H1 (cell line): ENCODE data around the gene CUX1. TPM values are rescaled to one million over a fixed set of nuclear protein-coding genes. Genes with fewer than 3 reads are reported as not detected.

Experiments
- CTCF ChIA-PET: fragments of 300-600 bp; sonication (Branson Sonifier 250); formaldehyde crosslinking; loops from one replicate; lab custom pipeline; 2021; ENCODE audit not compliant: partially characterized antibody; lab: Charles Lee
- POLR2A ChIA-PET: fragments of 300-600 bp; sonication (Branson Sonifier 250); formaldehyde crosslinking; loops from one replicate; lab custom pipeline; 2021; ENCODE audit warnings: inconsistent platforms; ENCODE audit not compliant: partially characterized antibody; lab: Charles Lee
- DNase-seq, 2 experiments: peaks; one replicate each; pipeline versions ENCODE4 v3.0.0 to v3.0.0-alpha.2; 2010 to 2022; ENCODE audit warnings: low spot score in 2 of 2, low read depth in 1 of 2, mixed read lengths in 1 of 2
- FAIRE-seq: peaks from 2 replicates; lab custom pipeline; 2011; peaks lifted over from hg19 to GRCh38; lab: Jason Lieb, UNC
- H2AFZ ChIP-seq: 2 replicates; pipeline ENCODE4 v1.8.1; 2012; ENCODE audit warnings: low read length, inconsistent platforms
- H2AK5ac ChIP-seq: 2 replicates; pipeline ENCODE4 v1.6.1; 2013; ENCODE audit warnings: low read depth, low read length
- H2BK120ac ChIP-seq: replicated peaks from 2 replicates; pipeline ENCODE3; 2013; ENCODE audit warnings: low read depth, low read length, inconsistent platforms
- H2BK12ac ChIP-seq: 2 replicates; pipeline ENCODE4 v1.6.1; 2013; ENCODE audit warnings: low read depth, low read length
- H2BK15ac ChIP-seq: 2 replicates; pipeline ENCODE4 v1.6.1; 2013; ENCODE audit warnings: low read length
- H2BK20ac ChIP-seq: 2 replicates; pipeline ENCODE4 v1.6.1; 2013; ENCODE audit warnings: low read length
- H2BK5ac ChIP-seq: 2 replicates; pipeline ENCODE4 v1.6.1; 2013; ENCODE audit warnings: low read depth, low read length
- H3K14ac ChIP-seq: 2 replicates; pipeline ENCODE4 v1.6.1; 2013; ENCODE audit warnings: inconsistent platforms; ENCODE audit not compliant: insufficient read length
- H3K18ac ChIP-seq: 2 replicates; pipeline ENCODE4 v1.6.1; 2013; ENCODE audit warnings: low read length; ENCODE audit errors: extremely low read depth
- H3K23ac ChIP-seq: 2 replicates; pipeline ENCODE4 v1.6.1; 2013; ENCODE audit warnings: inconsistent platforms; ENCODE audit not compliant: insufficient read length
- H3K23me2 ChIP-seq: 2 replicates; pipeline ENCODE4 v1.6.1; 2013; ENCODE audit warnings: low read depth, low read length
- H3K27ac ChIP-seq: 2 replicates; pipeline ENCODE4 v1.6.1; 2011; ENCODE audit warnings: low read depth, low read length, inconsistent platforms
- H3K27me3 ChIP-seq, 4 experiments: replicated peaks in 1 of 4; 1 replicate in 1 of 4; 2 replicates in 3 of 4; pipeline versions ENCODE4 v1.6.1 to v1.8.1; 2011 to 2013; ENCODE audit warnings: low read length in 3 of 4, mild to moderate bottlenecking in 3 of 4, inconsistent platforms in 2 of 4, mixed read lengths in 2 of 4, moderate library complexity in 1 of 4; ENCODE audit not compliant: control insufficient read depth in 3 of 4, insufficient read depth in 3 of 4; ENCODE audit errors: extremely low read depth in 1 of 4
- H3K36me3 ChIP-seq, 4 experiments: 2 replicates each; pipeline versions ENCODE4 v1.6.1 to v1.8.1; 2011 to 2013; ENCODE audit warnings: mild to moderate bottlenecking in 4 of 4, low read length in 3 of 4, moderate library complexity in 2 of 4, control low read depth in 1 of 4, inconsistent platforms in 1 of 4; ENCODE audit not compliant: insufficient read depth in 4 of 4, control insufficient read depth in 2 of 4
- H3K4ac ChIP-seq: replicated peaks from 2 replicates; pipeline ENCODE3; 2013; ENCODE audit warnings: low read length, low read depth, mixed read lengths, inconsistent platforms; ENCODE audit not compliant: insufficient read length
- H3K4me1 ChIP-seq, 4 experiments: replicated peaks in 1 of 4; 1 replicate in 1 of 4; 2 replicates in 3 of 4; pipeline versions ENCODE4 v1.6.1 to v1.8.1; 2011 to 2013; ENCODE audit warnings: low read length in 3 of 4, inconsistent platforms in 2 of 4, mixed read lengths in 1 of 4; ENCODE audit not compliant: insufficient read depth in 4 of 4, control insufficient read depth in 3 of 4
- H3K4me2 ChIP-seq, 2 experiments: 2 replicates each; pipeline versions ENCODE4 v1.6.1 to v1.8.1; 2011 to 2013; ENCODE audit warnings: low read depth in 2 of 2, low read length in 2 of 2, control low read depth in 1 of 2, inconsistent platforms in 1 of 2, mild to moderate bottlenecking in 1 of 2; ENCODE audit not compliant: insufficient read depth in 1 of 2
- H3K4me3 ChIP-seq, 4 experiments: fragments of 200-600, 300-600 bp in 1 of 4; sonication (generic), shearing (Covaris generic), sonication (Bioruptor Twin) in 1 of 4; 2 replicates each; pipeline versions ENCODE4 v1.5.1 to v1.8.1; 2011 to 2016; ENCODE audit warnings: low read length in 4 of 4, low read depth in 3 of 4, control low read depth in 2 of 4, inconsistent platforms in 2 of 4, mild to moderate bottlenecking in 2 of 4, mixed read lengths in 1 of 4, moderate library complexity in 1 of 4; ENCODE audit not compliant: insufficient read depth in 2 of 4; ENCODE audit errors: extremely low read depth in 1 of 4
- H3K56ac ChIP-seq: replicated peaks from 2 replicates; pipeline ENCODE3; 2013; ENCODE audit warnings: low read depth, mild to moderate bottlenecking, mixed read lengths, low read length, inconsistent platforms; ENCODE audit not compliant: insufficient read length
- H3K79me1 ChIP-seq: 2 replicates; pipeline ENCODE4 v1.6.1; 2013; ENCODE audit warnings: low read depth, low read length, control low read depth
- H3K79me2 ChIP-seq, 2 experiments: 2 replicates each; pipeline versions ENCODE4 v1.6.1 to v1.8.1; 2012 to 2013; ENCODE audit warnings: low read length in 2 of 2, mild to moderate bottlenecking in 2 of 2, inconsistent platforms in 1 of 2; ENCODE audit not compliant: insufficient read depth in 2 of 2, control insufficient read depth in 1 of 2
- H3K9ac ChIP-seq, 4 experiments: replicated peaks in 1 of 4; 1 replicate in 1 of 4; 2 replicates in 3 of 4; pipeline versions ENCODE4 v1.6.1 to v1.8.1; 2011 to 2013; ENCODE audit warnings: low read depth in 3 of 4, low read length in 3 of 4, control low read depth in 2 of 4, mild to moderate bottlenecking in 2 of 4, moderate library complexity in 2 of 4, inconsistent platforms in 1 of 4; ENCODE audit errors: extremely low read depth in 1 of 4
- H3K9me3 ChIP-seq, 2 experiments: 2 replicates each; pipeline versions ENCODE4 v1.6.1 to v1.8.1; 2012 to 2013; ENCODE audit warnings: mild to moderate bottlenecking in 2 of 2, moderate library complexity in 2 of 2, control low read depth in 1 of 2, inconsistent platforms in 1 of 2, low read depth in 1 of 2, low read length in 1 of 2, mixed read lengths in 1 of 2; ENCODE audit not compliant: insufficient read depth in 2 of 2
- H4K20me1 ChIP-seq, 2 experiments: replicated peaks in 1 of 2; 2 replicates each; pipeline versions ENCODE3 to v1.8.1; 2011 to 2013; ENCODE audit warnings: inconsistent platforms in 2 of 2, low read length in 2 of 2, mild to moderate bottlenecking in 1 of 2; ENCODE audit not compliant: insufficient read depth in 2 of 2, control insufficient read depth in 1 of 2
- H4K5ac ChIP-seq: 2 replicates; pipeline ENCODE4 v1.6.1; 2013; ENCODE audit warnings: low read length, low read depth, mixed read lengths, inconsistent platforms; ENCODE audit not compliant: insufficient read length
- H4K8ac ChIP-seq: 2 replicates; pipeline ENCODE4 v1.8.0; 2013; ENCODE audit warnings: mild to moderate bottlenecking, moderate library complexity, low read length, inconsistent platforms; ENCODE audit not compliant: insufficient read depth; ENCODE audit errors: extremely low read depth
- H4K91ac ChIP-seq: replicated peaks from 2 replicates; pipeline ENCODE3; 2013; ENCODE audit warnings: low read length, mixed read lengths, inconsistent platforms; ENCODE audit not compliant: insufficient read length
- EZH2 ChIP-seq: fragments of 200-600 bp; sonication (generic); IDR thresholded peaks from 2 replicates; pipeline ENCODE4 v1.7.1; 2012; ENCODE audit warnings: low read depth, mild to moderate bottlenecking, moderate library complexity, low read length, inconsistent platforms; ENCODE audit not compliant: severe bottlenecking
- RAD21 ChIP-seq, 2 experiments: IDR thresholded peaks in 1 of 2; conservative IDR thresholded peaks in 1 of 2; 2 replicates each; pipeline ENCODE4 v1.6.1; 2011; ENCODE audit warnings: low read depth in 2 of 2, low read length in 2 of 2, improper control_type of control experiment in 1 of 2, inconsistent platforms in 1 of 2, mild to moderate bottlenecking in 1 of 2, moderate library complexity in 1 of 2
- TBP ChIP-seq: IDR thresholded peaks from 2 replicates; pipeline ENCODE4 v1.6.1; 2011; ENCODE audit warnings: low read depth, low read length, improper control_type of control experiment
- WGBS, 2 experiments: shearing (Covaris generic) in 1 of 2; methylation state at CpG; one replicate each; pipeline versions ENCODE4 v1.1.6 to v1.1.7; 2013 to 2015; ENCODE audit warnings: low lambda C conversion rate in 2 of 2, mixed read lengths in 2 of 2, inconsistent platforms in 1 of 2, low coverage in 1 of 2, missing lambda C conversion rate in 1 of 2; ENCODE audit not compliant: insufficient replicate concordance in 2 of 2, insufficient coverage in 1 of 2, insufficient read length in 1 of 2; ENCODE audit errors: extremely low coverage in 1 of 2, missing lambda C conversion rate in 1 of 2; 5-methylcytosine and 5-hydroxymethylcytosine counted together
- polyA plus RNA-seq, 7 experiments: library from polyadenylated mRNA; depleted of rRNA in 3 of 7; stranded (reverse) in 5 of 7; unstranded in 2 of 7; fragments of >200 nt in 5 of 7; fragments of 200-250 nt in 2 of 7; gene quantifications; 1 replicate in 5 of 7; 2 replicates in 1 of 7; 4 replicates in 1 of 7; pipeline versions ENCODE4 v1.2.1 to v1.2.3, GENCODE V29; 2011 to 2013; ENCODE audit warnings: missing spikeins in 2 of 7, mixed read lengths in 2 of 7
- total RNA-seq: library from RNA; stranded (reverse); fragmentation: NEBNext Ultra II Directional; extraction: Animal tissue kit (Norgen Biotek cat#: 25700); gene quantifications from 2 replicates; pipeline ENCODE4 v1.2.1, GENCODE V29; 2021

Gene CUX1
- total and polyA plus RNA-seq, 2 of the 8 experiments (the other 6 are each of a cell fraction or from before 2014, with no cell fraction given), result 21.6 to 65.9 TPM

DNA sequence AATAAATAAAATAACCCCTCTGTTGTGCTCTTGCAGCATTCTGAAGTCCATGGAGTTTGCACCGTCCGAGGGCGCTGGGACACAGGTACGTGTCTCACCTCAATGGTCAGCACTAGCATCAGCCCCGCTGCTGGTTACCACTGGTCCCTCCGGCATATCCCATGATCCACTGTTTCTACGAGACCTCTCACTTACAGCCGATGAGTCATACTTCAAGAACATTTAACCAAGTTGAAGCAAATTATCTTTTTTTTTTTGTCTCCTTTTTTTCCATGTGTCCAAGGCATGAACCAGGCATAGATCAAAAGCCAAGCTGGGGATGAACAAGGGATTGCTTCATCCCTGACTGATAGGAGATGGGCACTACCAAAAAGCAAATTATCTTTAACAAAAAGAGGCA lies 376.4 kb downstream of the CUX1 start:
- H3K36me3 ChIP-seq, result peaks cover 3 to 39% (median 23%) of the 10 kb centered on the region in 4 experiments; a peak in 6 of 8 replicates

More for the DNA sequence above, 376.4 kb downstream of the CUX1 start:
- H2AK5ac ChIP-seq, result no peak overlapping the region
- no peaks in the 10 kb centered on the region for H3K9me3 ChIP-seq
- H3K23ac ChIP-seq, result no peak overlapping the region
- H4K8ac ChIP-seq, result no peak overlapping the region
- H2BK12ac ChIP-seq, result no peak overlapping the region
- FAIRE-seq (no peak), DNase-seq (no peak)
- 97% methylated on average over 8 of the region's 8 CpGs; no CpG with 5 or more reads in 1 of the 2 experiments for WGBS, 2 experiments
- no peak overlapping the region for H2BK120ac ChIP-seq
- no peak overlapping the region for H4K5ac ChIP-seq
- no peak overlapping the region for H2AFZ ChIP-seq
- H3K18ac ChIP-seq, result no peak overlapping the region
- no peak overlapping the region for H2BK5ac ChIP-seq
- ChIA-PET CTCF (interaction anchor here (0.6 to 1.2 kb wide), 5 partner anchors 10 to 592 kb away, joined by 3 to 4 read pairs (median 4); no protein-coding TSS in a partner anchor), POLR2A (no interaction called here)
- H3K4ac ChIP-seq, result no peak overlapping the region
- H3K23me2 ChIP-seq, result peaks cover 2% of the 10 kb centered on the region; the same call in 1 of the 2 replicates
- H3K9ac ChIP-seq, result no peak overlapping the region
- H4K91ac ChIP-seq, result no peak overlapping the region
- no peak overlapping the region for H2BK15ac ChIP-seq
- H3K79me1 ChIP-seq, result no peaks in the 10 kb centered on the region; the same call in 1 of the 2 replicates
- H2BK20ac ChIP-seq, result no peak overlapping the region
- no peak overlapping the region for H3K27ac ChIP-seq
- no peak overlapping the region for H3K14ac ChIP-seq
- TF ChIP-seq TBP, result no peak
- no peak for TF ChIP-seq EZH2
- TF ChIP-seq RAD21 (IDR thresholded peaks at IDR 0.05 in 1 of 2, conservative IDR thresholded peaks at IDR 0.05 in 1 of 2; ENCODE audit: low read depth in 2 of 2, low read length in 2 of 2), result no peak
- H4K20me1 ChIP-seq, result no peaks in the 10 kb centered on the region
- H3K4me3 ChIP-seq, result no peak overlapping the region
- H3K27me3 ChIP-seq, result no peaks in the 10 kb centered on the region
- H3K56ac ChIP-seq, result no peak overlapping the region
- peaks cover 4 to 15% (median 9%) of the 10 kb centered on the region in 4 experiments for H3K4me1 ChIP-seq
- H3K79me2 ChIP-seq, result no peaks in the 10 kb centered on the region
- H3K4me2 ChIP-seq, result no peak overlapping the region
